SK-N-DZ (cell line): ENCODE data around the gene ZNF580.

Source experiments
- DNase-seq: peaks from one replicate; pipeline ENCODE4 v3.0.0-alpha.2; 2015; ENCODE audit warnings: low spot score

The ZNF580 gene

DNA sequence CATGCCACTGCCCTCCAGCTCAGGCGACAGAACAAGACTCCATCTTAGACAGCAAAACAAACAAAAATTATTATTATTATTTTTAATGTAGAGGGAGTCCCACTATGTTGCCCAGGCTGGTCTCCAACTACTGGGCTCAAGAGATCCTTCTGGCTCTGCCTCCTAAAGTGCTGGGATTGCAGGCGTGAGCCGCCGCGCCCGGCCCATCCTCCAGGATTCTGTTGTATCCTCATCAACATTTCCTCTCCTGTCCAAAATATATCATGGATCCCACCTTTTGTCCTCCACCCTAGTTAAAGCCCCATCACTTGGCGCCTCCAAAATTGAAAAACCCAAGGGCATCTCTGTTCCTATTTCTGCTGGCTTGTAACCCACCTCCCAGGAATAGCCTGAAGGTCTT is 17.7 kb upstream of the ZNF580 start:
- DNase-seq = no peak

DNA sequence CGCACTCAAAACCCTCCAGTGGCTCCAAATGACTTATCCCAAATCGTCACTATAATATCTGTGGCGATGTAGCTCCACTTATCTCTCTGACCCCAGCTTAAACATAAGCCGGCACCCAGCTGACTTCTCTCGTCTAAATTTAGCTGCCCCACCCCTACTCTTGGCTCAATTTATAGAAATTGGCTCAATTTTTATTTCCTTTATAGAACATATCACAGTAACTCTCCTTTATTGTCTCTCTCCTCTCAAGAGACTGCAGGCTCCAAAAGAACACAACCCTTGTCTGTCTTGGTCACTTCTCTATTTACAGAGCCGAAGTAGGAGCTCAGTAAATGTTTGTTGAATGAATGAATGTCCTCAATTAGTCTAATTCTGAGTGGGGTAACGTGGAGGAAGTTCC is 17.2 kb upstream of the ZNF580 start:
- no peak for DNase-seq

DNA sequence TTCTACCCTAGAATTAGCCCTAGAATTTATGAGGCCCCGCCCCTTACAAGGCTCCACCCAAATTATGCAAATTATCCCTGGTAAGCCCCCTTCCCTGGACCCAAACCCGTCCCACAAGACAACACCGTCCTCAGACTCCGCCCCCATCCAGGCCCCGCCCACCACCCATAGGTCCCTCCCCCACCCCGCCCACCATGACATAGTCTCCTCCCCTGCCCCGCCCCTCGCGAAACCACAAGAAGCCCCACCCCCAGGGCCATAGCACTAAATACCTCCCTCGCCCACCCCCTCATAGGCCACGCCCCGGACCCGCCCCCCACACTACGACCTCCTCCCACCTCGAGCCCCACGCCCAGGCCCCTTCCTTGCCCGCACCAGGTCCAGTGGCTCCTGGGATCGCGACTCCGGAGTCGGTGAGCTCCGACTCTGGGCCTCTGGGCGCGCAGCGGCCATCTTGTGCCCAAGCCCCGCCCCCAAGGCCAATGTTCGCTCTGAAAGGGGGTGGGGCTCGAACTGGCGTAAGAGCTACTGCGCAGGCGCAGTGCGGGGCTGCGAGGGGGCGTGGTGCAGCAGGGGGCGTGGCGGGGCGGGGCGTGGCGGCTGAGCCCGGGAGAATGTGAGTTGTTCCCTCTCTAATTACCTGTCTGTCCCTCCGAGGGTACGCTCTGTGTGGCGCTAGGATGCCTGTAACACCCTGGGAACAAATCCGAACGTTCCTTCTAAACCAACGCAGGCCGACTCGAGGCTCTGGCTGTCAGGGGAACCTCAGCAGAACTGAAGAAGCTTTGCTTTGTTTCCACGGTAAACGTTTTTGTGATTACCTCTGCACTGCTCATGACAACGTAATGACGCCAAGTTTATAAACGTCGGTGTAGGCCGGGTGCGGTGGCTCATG is 16.4 kb upstream of the ZNF580 start, which contains the start of gene ZNF784:
TSS of gene ZNF784 (minus strand) at position 458 of the 895 bp plus-strand sequence. CDS start at position 453, 5 bp downstream.
- DNase-seq = peak; percentile 83

DNA sequence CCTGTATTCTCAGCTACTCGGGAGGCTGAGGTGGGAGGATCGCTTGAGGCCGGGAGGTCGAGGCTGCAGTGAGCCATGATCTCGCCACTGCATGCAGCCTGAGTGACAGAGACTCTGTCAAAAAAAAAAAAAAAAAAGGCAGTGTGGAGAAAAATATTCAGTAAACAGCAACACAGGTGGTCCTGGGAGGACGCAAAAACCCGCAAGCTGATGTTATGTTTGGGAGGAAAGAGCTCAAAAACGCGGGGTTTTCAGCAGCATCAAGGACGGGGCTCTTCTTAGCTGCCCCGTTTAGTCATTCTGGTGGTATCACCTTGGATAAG is 15.8 kb upstream of the ZNF580 start:
- no peak for DNase-seq

DNA sequence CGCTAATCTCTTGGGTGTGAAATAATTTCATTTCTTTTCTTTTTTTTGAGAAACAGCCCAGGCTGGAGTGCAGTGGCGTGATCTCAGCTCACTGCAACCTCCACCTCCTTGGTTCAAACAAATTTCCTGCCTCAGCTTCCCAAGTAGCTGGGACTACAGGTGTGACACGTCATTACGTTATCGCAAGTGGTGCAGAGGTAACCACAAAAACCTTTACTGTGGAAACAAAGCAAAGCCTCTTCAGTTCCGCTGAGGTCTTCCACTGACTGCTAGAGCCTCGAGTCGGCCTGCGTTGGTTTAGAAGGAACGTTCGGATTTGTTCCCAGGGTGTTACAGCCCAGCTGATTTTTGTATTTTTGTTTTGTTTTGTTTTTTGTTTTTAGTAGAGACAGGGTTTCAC is 14.5 kb upstream of the ZNF580 start:
- DNase-seq = no peak

DNA sequence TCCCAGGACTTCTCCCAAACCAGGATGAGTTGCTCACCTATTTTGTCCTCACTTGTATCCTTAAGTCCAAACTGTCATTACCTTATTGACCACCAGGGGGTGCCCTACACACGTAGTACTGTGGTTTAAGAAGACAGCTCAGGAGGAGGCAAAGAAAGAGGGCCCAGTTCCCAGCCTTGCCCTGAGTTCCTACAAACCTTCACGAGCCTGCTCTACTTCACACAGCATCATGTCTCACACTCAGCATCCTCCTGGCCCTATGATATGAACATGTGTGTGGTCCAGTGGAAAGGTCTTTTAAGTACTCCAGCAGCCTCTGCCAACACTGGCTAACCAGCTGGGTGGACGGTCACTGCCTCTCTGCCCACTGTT is 8.4 kb upstream of the ZNF580 start:
- DNase-seq = peak; percentile 83

DNA sequence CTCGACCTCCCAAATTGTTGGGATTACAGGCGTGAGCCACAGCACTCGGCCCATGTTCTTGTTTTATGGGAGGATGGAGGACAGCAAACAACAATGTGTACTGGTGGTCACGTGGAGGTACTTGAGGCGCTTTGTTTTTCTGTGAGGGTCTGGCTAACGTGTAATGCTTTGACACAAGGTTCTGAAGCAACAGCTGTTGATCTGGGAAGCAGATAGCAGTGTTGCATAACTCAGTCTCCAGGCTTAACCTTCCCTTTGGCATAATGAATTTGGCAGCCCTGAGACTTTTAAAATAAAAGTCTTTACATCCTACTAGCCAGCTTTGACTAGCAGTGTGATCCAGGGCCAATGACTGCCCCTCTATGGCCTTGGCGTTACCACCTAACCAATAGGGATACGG is 6.9 kb upstream of the ZNF580 start:
- no peak for DNase-seq

DNA sequence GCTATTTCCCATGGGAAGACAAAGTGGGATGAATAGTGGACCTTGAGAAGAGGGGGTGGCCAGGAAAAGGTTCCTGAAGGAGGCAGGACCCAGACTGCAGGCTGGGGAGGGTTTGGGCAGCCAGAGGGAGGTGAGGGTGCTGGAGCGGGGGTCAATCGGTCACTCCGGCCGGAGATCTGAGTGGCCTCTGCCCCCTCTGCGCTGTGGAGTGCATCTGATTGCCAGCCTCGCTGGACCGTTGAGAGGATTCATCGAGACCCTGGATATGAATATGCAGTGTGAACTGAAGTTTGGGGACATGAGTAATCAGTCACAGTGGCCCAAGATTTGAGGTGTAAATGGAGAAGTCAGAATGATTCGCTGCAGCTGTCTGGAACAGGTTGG is 5.5 kb upstream of the ZNF580 start:
- no peak for DNase-seq

DNA sequence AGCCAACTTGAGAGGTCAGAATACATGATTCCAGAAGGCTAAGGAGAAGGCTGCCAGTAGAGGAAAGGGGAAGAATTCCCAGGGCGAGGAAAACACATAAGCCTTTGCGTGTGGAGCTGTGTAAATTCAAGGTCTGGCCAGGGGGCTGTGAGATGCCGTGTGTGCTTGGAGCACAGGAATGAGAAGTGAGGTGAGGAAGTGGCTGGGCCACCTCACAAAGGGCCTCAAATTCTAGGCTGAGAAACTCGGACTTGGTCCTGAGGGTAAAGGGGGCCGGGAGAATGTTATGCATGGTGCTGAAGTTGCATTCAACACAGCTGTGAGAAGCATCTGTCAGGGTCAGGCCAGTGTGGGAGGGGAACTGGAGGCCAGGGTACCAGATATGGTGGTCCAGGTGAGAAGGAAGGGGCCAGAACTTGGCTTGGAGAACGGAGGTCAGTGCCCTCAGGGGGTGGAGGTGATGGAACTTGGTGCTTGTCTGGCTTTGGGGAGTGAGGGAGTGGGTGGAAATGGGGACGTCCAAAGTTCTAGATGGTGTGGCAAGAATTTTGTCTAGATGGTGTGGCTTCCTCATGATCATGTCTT is 4.9 kb upstream of the ZNF580 start:
- no peak for DNase-seq

DNA sequence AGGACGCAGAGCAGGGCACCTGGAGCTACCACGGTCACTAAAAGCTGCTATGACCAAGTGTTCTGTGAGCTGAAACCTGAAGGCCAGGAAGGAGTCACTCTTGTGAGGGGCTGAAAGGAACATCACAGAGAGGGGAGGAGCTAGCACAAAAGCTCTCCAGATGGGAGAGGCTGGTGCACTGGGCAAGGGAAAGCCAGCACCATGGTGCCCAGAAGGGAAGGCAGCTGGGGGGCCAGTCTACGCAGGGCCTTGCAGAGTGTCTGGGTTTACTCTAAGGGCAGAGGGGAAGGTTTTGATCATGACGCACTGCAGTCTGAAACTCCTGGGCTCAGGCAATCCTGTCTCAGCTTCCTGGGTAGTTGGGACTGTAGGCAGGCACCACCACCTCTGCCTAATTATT is 4.1 kb upstream of the ZNF580 start:
- no peak for DNase-seq

DNA sequence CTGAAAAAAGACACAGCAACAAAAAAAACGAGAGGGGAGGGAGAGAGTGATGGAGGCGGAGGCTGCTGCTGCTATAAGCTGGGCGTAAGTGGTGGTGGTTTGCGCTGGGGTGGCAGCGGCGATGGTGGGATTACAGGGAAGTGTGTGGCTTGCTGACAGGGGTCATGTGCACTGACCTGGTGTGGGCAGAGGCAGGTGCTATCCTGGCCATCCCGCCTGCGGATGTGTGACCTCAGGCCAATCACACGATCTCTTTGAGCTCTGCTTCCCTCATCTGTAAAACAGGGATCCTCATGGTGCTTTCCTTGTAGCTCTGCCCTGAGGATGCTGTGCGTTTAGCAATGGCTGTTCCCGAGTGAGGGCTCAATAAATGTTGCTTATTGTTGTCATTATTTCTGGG is 3.3 kb upstream of the ZNF580 start:
- no peak for DNase-seq

DNA sequence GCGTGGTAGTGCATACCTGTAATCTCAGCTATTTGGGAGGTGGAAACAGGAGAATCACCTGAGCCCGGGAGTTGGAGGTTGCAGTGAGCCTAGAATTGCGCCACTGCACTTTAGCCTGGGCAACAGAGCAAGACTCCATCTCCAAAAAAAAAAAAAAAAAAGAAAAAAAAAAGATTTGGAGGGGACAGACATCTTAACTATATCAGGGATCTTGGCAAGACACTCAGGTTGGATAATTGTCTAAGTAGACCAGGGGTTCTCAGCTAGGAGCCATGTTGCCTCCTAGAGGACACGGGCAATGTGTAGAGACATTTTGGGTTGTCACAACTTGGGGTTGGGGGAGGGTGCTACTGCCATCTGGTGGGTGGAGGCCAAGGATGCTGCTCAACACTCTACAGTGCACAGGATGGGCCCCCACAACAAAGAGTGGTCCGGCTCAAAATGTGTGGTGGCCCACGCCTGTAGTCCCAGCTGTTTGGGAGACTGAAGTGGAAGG is 1.9 kb upstream of the ZNF580 start:
- peak; percentile 36 for DNase-seq

DNA sequence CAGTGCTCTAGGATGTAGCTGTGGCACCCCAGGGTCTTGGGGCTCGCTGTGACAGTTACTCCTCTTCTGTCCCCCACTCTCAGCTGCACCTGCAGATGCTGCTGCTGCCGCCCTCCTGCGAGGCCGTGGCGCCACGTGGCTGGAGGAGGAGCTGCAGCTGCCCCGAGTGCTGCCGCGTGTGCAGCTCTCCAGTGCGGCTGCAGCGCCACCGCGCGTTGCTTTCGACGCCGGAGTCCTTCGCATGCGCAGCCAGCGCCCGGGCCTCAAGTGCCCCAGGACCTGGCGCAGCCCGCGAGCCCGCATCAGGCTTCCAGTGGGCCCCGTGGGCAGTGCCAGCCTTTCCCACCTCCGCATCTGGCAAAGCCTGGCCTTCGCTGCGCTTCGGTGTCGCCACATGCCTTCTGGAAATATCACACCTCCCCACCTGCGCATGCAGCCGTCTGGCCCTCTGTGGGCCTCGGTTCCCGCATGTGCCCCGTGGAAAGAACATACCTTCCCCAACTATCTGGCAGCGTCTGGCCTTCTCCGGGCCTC is 692 bp upstream of the ZNF580 start:
- peak; percentile 65 for DNase-seq

DNA sequence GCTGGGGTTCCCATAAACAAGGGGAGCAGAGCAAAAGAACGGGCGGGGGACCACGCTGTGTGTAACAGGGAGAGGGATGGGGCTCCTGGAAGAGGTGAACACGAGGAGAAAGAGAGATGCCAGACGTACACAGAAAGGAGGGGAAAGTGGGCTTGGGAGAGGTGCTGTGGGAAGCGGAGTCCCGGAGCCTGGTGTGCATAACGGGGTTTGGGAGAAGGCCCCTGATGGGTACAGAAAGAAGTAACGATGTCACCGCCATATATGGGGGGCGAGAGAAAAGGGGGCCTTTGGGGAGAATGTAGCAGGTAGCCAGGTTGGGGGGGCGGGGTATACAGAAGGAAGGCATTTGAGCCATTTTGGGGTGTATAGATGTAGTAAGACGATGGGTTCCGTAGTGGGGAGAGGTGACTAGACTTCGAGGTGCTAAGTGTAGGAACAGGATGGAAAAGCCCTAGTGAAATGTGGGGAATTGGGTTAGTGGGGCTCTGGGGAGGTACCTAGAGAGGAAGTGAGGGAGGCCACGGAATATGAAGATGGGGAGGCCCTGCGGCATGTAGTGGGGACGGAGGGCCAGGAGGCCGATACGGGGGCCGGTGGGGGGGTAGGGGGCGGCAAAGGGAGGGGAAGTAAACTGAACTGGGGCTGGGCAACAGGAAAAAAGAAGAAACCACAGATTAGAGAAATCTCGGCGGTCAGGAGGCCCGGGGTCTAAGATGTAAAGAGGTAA is 787 bp downstream of the ZNF580 start:
- DNase-seq = no peak

DNA sequence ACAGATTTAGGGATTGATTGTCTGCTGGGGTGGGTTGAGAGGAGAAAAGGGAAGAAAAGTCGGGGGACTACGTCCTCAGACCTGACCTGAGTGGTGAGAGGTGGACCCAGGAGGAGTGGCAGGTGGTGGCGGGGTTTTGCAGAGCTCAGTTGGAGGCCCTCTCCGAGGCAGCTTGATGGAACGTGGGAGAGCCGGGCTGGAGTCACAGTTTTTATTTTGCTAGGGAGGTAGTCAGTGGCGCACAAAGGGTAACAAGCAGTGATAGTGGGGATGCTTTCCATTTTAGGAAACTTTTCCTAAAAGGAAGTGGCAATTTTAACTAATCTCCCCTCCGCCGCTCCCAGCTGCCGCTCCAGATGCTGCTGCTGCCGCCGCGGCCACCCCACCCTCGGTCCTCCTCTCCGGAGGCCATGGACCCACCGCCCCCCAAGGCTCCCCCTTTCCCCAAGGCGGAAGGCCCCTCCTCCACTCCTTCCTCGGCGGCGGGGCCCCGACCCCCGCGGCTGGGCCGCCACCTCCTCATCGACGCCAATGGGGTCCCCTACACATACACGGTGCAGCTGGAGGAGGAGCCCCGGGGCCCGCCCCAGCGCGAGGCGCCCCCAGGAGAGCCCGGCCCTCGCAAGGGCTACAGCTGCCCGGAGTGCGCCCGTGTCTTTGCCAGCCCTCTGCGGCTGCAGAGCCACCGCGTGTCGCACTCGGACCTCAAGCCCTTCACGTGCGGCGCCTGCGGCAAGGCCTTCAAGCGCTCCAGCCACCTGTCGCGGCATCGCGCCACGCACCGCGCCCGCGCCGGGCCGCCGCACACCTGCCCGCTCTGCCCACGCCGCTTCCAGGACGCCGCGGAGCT is 1.6 kb downstream of the ZNF580 start:
- no peak for DNase-seq

DNA sequence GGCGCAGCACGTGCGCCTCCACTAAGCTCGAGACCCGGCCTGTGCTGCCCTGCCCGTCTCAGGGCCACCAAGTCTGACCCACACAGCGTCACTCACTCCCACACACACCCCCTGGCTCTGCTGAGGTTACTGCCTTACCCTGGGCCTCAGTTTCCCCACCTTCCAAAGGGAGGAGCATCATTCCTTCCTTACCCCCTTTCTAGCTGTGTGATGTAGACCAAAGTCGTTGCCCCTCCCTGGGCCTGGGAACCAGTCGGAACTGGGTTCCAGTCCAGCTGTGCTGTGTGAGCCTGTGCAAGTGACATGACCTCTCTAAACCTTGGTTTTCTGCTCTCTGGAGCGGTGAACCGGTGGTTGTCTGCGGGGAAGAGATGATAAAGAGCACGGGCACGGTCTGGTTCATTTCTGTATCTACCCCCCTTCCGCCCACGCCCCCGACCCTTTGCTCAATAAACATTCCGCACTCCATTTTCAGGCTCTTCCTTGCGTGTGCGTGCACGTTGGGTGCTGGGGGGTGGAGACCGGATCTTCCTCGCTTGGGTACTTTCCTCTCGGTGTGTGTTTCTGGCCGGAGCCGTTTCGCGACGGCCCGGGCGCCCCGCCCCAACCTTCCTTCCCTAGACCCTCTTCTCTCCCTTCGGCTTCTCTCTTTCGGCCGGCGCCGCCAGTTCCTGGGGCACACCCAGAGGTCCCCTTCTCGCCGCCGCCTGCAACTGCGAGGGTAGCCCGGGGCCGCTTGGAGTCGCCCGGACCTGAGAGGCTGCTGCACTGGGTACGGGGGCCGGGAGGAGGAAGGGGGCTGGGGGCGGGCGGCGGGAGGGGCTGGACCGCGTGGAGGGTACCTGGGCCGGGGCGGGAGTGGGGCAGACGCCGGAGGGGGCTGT is 2.4 kb downstream of the ZNF580 start, which contains the start of gene ZNF581:
TSS of gene ZNF581 (plus strand) at position 647 of the 884 bp plus-strand sequence. CDS start 923 bp downstream, outside the sequence.
- DNase-seq = peak; percentile 56

DNA sequence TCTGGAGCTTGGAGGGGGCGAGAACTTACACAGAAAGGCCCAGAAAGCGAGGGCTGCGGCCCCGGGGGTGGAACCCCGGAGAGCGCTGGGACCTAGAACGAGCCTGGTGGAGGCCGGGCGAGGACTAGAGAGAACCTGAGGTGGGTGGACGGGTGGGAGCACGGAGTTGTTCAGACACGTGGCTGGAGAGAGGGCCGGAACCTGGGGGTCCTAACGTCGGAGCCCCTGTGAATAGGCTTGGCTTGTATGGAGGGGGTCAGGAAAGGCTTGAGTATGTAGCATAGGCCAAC is 3.0 kb downstream of the ZNF580 start:
- DNase-seq = no peak

DNA sequence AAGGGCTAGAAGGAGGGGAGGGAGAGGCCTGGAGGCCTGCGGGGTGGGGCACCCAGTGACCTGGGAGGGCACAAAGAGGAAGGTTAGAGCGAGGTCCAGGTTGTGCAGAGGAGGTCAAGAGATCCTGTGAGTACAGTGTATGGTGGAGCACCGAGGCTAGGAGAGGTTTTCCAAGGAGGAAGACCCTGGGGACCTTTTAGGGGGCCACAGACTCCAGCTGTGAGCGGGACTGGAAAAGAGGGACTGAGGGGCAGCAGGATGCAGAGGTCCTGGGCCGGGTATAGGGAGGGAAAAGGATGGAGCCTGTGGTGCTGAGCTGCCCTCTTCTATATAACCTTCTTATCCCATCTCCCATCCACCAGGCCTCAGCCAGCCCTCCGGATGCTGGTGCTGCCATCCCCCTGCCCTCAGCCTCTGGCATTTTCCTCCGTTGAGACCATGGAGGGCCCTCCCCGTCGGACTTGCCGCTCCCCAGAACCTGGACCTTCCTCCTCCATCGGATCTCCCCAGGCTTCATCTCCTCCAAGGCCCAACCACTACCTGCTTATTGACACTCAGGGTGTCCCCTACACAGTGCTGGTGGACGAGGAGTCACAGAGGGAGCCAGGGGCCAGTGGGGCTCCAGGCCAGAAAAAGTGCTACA is 3.5 kb downstream of the ZNF580 start:
- DNase-seq = no peak

DNA sequence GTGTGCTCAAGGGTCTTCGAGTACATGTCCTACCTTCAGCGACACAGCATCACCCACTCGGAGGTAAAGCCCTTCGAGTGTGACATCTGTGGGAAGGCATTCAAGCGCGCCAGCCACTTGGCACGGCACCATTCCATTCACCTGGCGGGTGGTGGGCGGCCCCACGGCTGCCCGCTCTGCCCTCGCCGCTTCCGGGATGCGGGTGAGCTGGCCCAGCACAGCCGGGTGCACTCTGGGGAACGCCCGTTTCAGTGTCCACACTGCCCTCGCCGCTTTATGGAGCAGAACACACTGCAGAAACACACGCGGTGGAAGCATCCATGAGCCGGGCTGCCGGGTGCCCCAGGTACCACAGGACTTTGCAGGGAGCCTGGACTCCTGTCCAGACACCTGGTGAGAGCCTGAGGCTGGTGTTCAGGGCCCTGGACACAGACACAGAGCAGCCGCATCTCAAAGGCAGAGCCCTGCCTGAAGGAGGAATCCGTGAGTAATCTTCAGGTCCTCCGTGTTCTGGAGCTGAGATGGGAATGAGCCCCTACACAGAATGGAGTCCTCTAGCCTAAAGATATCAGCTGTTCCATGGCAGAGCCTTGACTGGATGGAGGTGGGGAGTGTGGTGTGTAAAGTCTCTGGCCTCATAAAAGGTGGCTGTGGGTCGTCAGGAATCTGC is 4.2 kb downstream of the ZNF580 start:
- no peak for DNase-seq
